Measurements from ENCODE around the gene SUGCT.

SUGCT gene

GRCh38 chr7:40538281-40538680, 403.5 kb downstream of the SUGCT start:
- no peak for DNase-seq

GRCh38 chr7:40541336-40541735, 406.5 kb downstream of the SUGCT start:
- no peak for DNase-seq

GRCh38 chr7:40542982-40543741, 408.4 kb downstream of the SUGCT start:
- no peak for DNase-seq

- no peak for DNase-seq
These were observed 409.5 kb downstream of the SUGCT start for GRCh38 chr7:40544221-40544723.

- DNase-seq = no peak
These were observed 410.1 kb downstream of the SUGCT start for GRCh38 chr7:40544871-40545303.

GRCh38 chr7:40545739-40546138, 410.9 kb downstream of the SUGCT start:
- DNase-seq = no peak

- no peak for DNase-seq
These were observed 412.1 kb downstream of the SUGCT start for GRCh38 chr7:40546616-40547501.

GRCh38 chr7:40549372-40550039, 414.7 kb downstream of the SUGCT start:
- no peak for DNase-seq

GRCh38 chr7:40551685-40552576, 417.1 kb downstream of the SUGCT start:
- DNase-seq = no peak

- no peak for DNase-seq
These were observed 425.9 kb downstream of the SUGCT start for GRCh38 chr7:40560672-40561071.

- DNase-seq = no peak
These were observed 432.1 kb downstream of the SUGCT start for GRCh38 chr7:40566879-40567278.

- no peak for DNase-seq
These were observed 434.5 kb downstream of the SUGCT start for GRCh38 chr7:40569326-40569725.

GRCh38 chr7:40570223-40570622, 435.4 kb downstream of the SUGCT start:
- no peak for DNase-seq

- no peak for DNase-seq
These were observed 437.0 kb downstream of the SUGCT start for GRCh38 chr7:40571796-40572195.

GRCh38 chr7:40572810-40573465, 438.1 kb downstream of the SUGCT start:
- no peak for DNase-seq

GRCh38 chr7:40579401-40579800, 444.6 kb downstream of the SUGCT start:
- DNase-seq = no peak

- no peak for DNase-seq
These were observed 446.0 kb downstream of the SUGCT start for GRCh38 chr7:40580776-40581175.

GRCh38 chr7:40582539-40582938, 447.7 kb downstream of the SUGCT start:
- DNase-seq = no peak

GRCh38 chr7:40583667-40584444, 449.1 kb downstream of the SUGCT start:
- no peak for DNase-seq

GRCh38 chr7:40584667-40585433, 450.0 kb downstream of the SUGCT start:
- no peak for DNase-seq
